HG02763 (cell line): Measurements from ENCODE around the gene PYCARD.

ENCODE experiments used
- ATAC-seq: cut with Tn5 transposase; IDR thresholded peaks from one replicate; pipeline ENCODE4 v1.9.1; 2021; ENCODE audit warnings: mild to moderate bottlenecking, moderate library complexity; ENCODE audit not compliant: unreplicated experiment

The PYCARD gene

GRCh38 chr16:31167315-31167714 is 35.2 kb downstream of the PYCARD start:
- no peak for ATAC-seq

- ATAC-seq: no peak
These were observed 45.4 kb downstream of the PYCARD start for GRCh38 chr16:31157136-31157535.
